Measurements from ENCODE around the gene ADCY5.

DNA sequence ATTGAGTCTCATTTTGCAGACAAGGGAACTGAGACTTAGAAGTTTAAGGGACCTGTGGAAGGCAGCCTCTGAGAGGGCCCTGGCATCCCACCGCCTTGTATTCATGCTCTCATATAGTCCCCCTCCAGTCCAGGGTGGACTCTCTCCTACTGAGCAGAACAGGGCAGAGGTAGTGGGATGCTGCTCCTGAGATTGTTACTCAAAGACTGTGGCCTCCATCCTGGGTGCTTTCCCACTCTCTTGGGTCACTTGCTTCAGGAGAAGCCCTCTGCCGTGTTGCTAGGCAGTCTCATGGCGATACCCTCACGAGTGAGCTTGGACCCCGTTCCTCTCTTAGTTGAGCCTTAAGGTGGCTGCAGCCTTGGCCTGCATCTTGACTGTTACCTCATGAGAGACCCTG lies 22.2 kb upstream of the ADCY5 start:
- no peak for TF ChIP-seq POLR2A (IDR thresholded peaks at IDR 0.05; ENCODE audit: borderline replicate concordance, extremely low read depth, insufficient read depth, insufficient read length)
- TF ChIP-seq SIN3A (IDR thresholded peaks at IDR 0.05; ENCODE audit: low read depth), result no peak
- TF ChIP-seq RAD21 (IDR thresholded peaks at IDR 0.05; ENCODE audit: low read depth), result no peak
- TF ChIP-seq ELF1 (IDR thresholded peaks at IDR 0.05; ENCODE audit: borderline replicate concordance, low read depth), result no peak
